ENCODE results near the gene ENOSF1. TPM values are rescaled to one million over a fixed set of nuclear protein-coding genes. Genes with fewer than 3 reads are reported as not detected.

ENOSF1 gene
- total and polyA plus RNA-seq, 2 of the 4 experiments (the other 2 are of a cell fraction) = 12.2 to 12.6 TPM

DNA sequence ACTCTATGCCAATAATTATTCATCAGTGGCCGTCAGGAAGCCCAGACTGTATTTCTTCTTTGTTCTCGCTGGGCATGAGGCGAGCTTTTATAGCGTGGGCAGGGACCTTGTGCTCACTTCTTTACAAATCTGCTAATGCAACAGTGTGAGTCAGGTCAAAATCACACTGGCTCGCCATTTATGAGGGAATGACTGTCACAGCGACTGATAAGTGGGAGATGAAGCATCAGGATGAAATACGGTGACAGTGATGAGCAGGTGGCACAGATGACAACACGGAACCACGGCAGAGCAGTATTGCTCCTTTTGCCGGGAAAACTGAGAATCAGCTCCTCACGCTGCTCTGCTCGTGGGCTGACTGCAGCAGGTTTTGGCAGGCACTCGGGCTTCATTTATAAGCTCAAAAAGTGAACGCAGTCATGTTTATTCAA is 34.5 kb downstream of the ENOSF1 start:
- H4K91ac ChIP-seq (ENCODE audit: insufficient read depth, low read depth, low read length) = no peak overlapping the region
- H4K8ac ChIP-seq (ENCODE audit: low read depth in 2 of 2, low read length in 2 of 2) = no peak overlapping the region
- no TSS peak for BruUV-seq (replicated peaks)
- no peak overlapping the region for H3K18ac ChIP-seq (ENCODE audit: low read depth, low read length)
- H3K27ac ChIP-seq (ENCODE audit: insufficient read depth, low read length) = no peak overlapping the region
- no peak overlapping the region for H3K4me2 ChIP-seq (ENCODE audit: low read depth, low read length)
- H2AK9ac ChIP-seq (replicated peaks; ENCODE audit: low read depth, low read length, poor library complexity) = no peak overlapping the region
- H3K79me1 ChIP-seq (ENCODE audit: low read depth in 1 of 2, low read length in 2 of 2) = no peaks in the 10 kb centered on the region
- no peak overlapping the region for H2BK120ac ChIP-seq (ENCODE audit: low read depth, low read length)
- H3K4me1 ChIP-seq (ENCODE audit: control insufficient read depth, insufficient read depth, low read length) = no peaks in the 10 kb centered on the region
- peaks cover 23% of the 10 kb centered on the region for H3K36me3 ChIP-seq (ENCODE audit: control insufficient read depth, insufficient read depth, low read length)
- no peak overlapping the region for H2AK5ac ChIP-seq (ENCODE audit: low read depth, low read length)
- H3K4ac ChIP-seq (ENCODE audit: low read depth, low read length) = no peak overlapping the region
- ATAC-seq (ENCODE audit: low read depth) (no peak), DNase-seq (no peak)
- dilution Hi-C loops (cut with HindIII; ENCODE audit: low sequenced_read_pairs, unreplicated experiment) = no loop called here
- H3K9ac ChIP-seq (ENCODE audit: low read depth, low read length) = no peak overlapping the region
- no peaks in the 10 kb centered on the region for H3K9me3 ChIP-seq (ENCODE audit: control insufficient read depth, insufficient read depth, low read length)
- intact Hi-C loops (cut with micrococcal nuclease) = no loop called here
- ChIA-PET CTCF (no interaction called here), POLR2A (ENCODE audit: unreplicated experiment) (no interaction called here)
- no peak overlapping the region for H2AFZ ChIP-seq (replicated peaks; ENCODE audit: low read length, poor library complexity)
- TF ChIP-seq RAD21 (IDR thresholded peaks at IDR 0.05; ENCODE audit: low read length) (no peak), CTCF (conservative IDR thresholded peaks at IDR 0.05; ENCODE audit: low read depth, low read length) (no peak), ELK1 (IDR thresholded peaks at IDR 0.05; ENCODE audit: borderline replicate concordance, low read depth, low read length) (no peak), NFE2L2 (IDR thresholded peaks at IDR 0.05; ENCODE audit: low read depth, low read length) (no peak), MAZ (IDR thresholded peaks at IDR 0.05; ENCODE audit: borderline replicate concordance, low read depth, low read length) (no peak)
- 79% methylated on average over 6 of the region's 14 CpGs; no CpG with 5 or more reads in 1 of the 2 experiments for WGBS, 2 experiments (ENCODE audit: extremely low coverage in 2 of 2, insufficient read length in 1 of 2)
- H3K4me3 ChIP-seq (ENCODE audit: insufficient read depth, low read depth, low read length) = no peak overlapping the region
- H2BK20ac ChIP-seq (ENCODE audit: low read depth, low read length) = no peak overlapping the region
- no peak overlapping the region for H2BK5ac ChIP-seq (ENCODE audit: low read depth, low read length, poor library complexity, severe bottlenecking)
- no peaks in the 10 kb centered on the region for H4K20me1 ChIP-seq (ENCODE audit: insufficient read depth, low read length)
- H3K14ac ChIP-seq (replicated peaks; ENCODE audit: low read depth, low read length) = no peak overlapping the region
- H3K9me1 ChIP-seq (ENCODE audit: insufficient read depth, low read length) = peaks cover 3% of the 10 kb centered on the region; the same call in 1 of the 2 replicates
- H3K27me3 ChIP-seq (ENCODE audit: control insufficient read depth, insufficient read depth, low read length) = no peaks in the 10 kb centered on the region
- H2BK15ac ChIP-seq (ENCODE audit: low read depth, low read length) = no peak overlapping the region
- H4K5ac ChIP-seq (ENCODE audit: low read depth, low read length) = no peak overlapping the region
- H3K23ac ChIP-seq (ENCODE audit: low read depth, low read length) = no peak overlapping the region
- no peak overlapping the region for H3K56ac ChIP-seq (ENCODE audit: extremely low read depth, insufficient read depth, low read length)
- in situ Hi-C loops (cut with MboI; ENCODE audit: low sequenced_read_pairs) = no loop called here
